T47D (cell line): Measurements from ENCODE around the gene CLNK.

Experiments
- DNase-seq, 2 experiments: peaks; one replicate each; pipeline versions ENCODE4 v3.0.0 to v3.0.0-alpha.2; 2011 to 2012; ENCODE audit warnings: low read depth in 1 of 2, low spot score in 1 of 2
- JUND ChIP-seq: IDR thresholded peaks from 2 replicates; pipeline ENCODE4 v1.6.1; 2012; ENCODE audit warnings: low read depth
- in situ Hi-C: cut with HindIII; loops from 2 replicates; pipeline ENCODE4 v1.10.0; 2016; ENCODE audit warnings: low sequenced_read_pairs, low pct_unique_long_range_greater_than_20kb

Gene CLNK

GRCh38 chr4:10684631-10685030 is at the start of gene CLNK:
Gene CLNK, minus strand, starts transcription at chr4:10684768. Its CDS starts 16,899 bp downstream, at chr4:10667869.
- DNase-seq = no peak
- in situ Hi-C loops = no loop called here
- TF ChIP-seq JUND = no peak

- DNase-seq = no peak
- in situ Hi-C loops = no loop called here
Measured at GRCh38 chr4:10733481-10734062, 49.0 kb upstream of the CLNK start.

DNA sequence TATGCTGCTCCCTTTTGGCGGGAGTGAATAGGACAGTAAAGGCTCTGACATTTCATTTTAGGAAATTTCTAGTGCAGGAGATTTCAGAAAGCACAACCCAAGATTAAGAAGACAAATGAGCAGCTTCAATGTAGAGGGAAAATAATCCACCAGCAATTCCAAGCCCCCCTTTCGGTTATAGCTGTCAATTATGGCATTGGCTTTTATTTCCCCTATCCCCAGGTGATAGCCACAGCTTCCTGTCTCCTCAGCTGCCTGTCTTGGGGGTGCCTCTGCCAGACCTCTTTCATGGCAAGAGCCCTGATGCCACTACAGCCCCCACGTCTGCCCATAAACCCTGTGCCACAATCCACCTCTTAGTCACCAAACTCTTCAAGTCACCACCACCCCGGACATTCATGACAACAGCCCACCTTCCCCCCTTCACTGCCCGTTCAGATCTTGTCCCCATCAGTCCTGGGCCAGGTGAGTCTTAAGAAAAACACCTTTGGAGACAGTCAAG is 48.4 kb upstream of the CLNK start:
- no peak for DNase-seq
- TF ChIP-seq JUND = no peak
- in situ Hi-C loops = no loop called here

More at GRCh38 chr4:10733481-10734062, 49.0 kb upstream of the CLNK start:
- TF ChIP-seq JUND = no peak

GRCh38 chr4:10732235-10732913 is 47.8 kb upstream of the CLNK start:
- TF ChIP-seq JUND = no peak
- in situ Hi-C loops = no loop called here
- DNase-seq = no peak

GRCh38 chr4:10731690-10732089 is 47.1 kb upstream of the CLNK start:
- TF ChIP-seq JUND = no peak
- DNase-seq = no peak
- in situ Hi-C loops = no loop called here

DNA sequence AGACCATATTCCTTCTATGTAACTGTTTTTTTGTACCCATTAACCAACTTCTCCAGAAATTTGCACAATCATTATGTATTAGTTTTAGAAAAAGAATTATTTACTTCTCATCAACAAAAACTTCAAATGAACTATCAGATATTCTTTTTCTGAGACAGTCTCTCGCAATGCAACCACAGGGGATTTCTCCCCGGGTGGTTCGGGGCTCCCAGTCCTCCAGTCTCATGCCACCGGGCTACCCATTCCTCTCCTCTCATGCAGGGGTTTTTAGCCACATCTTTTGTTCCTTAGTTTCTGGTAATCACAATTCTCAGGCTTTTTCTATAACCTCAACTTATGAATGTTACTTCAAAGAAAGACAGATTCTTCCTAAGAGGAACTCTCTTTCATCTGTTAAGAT is 46.6 kb upstream of the CLNK start:
- no peak for TF ChIP-seq JUND
- in situ Hi-C loops = no loop called here
- no peak for DNase-seq

- no peak for DNase-seq
- in situ Hi-C loops = no loop called here
- TF ChIP-seq JUND = no peak
Measured at GRCh38 chr4:10730590-10730989, 46.0 kb upstream of the CLNK start.

GRCh38 chr4:10730019-10730418 is 45.5 kb upstream of the CLNK start:
- in situ Hi-C loops = no loop called here
- no peak for DNase-seq
- no peak for TF ChIP-seq JUND

GRCh38 chr4:10729366-10729765 is 44.8 kb upstream of the CLNK start:
- TF ChIP-seq JUND = no peak
- in situ Hi-C loops = no loop called here
- DNase-seq = no peak

- TF ChIP-seq JUND = no peak
- in situ Hi-C loops = no loop called here
- DNase-seq = no peak
Measured at GRCh38 chr4:10728016-10728415, 43.4 kb upstream of the CLNK start.

GRCh38 chr4:10727140-10727880 is 42.7 kb upstream of the CLNK start:
- in situ Hi-C loops = no loop called here
- no peak for TF ChIP-seq JUND
- DNase-seq = no peak

DNA sequence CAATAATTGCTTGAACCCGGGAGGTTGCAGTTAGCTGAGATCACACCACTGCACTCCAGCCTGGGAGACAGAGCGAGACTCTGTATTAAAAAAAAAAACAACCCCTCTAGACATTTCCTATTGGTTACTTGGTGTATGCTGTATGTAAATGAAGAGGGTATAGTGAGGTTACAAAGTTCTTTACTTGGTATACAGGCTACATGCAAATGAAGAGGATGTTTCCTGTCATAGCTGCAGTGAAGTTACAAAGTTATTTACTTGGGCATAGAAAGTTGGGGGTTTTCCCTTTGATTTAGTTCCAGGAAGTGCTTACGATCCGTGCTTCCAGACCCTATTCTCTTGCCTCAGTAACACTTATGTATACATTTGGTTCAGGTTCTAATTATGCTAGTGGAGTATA is 38.4 kb upstream of the CLNK start:
- TF ChIP-seq JUND = no peak
- in situ Hi-C loops = no loop called here
- DNase-seq = no peak

DNA sequence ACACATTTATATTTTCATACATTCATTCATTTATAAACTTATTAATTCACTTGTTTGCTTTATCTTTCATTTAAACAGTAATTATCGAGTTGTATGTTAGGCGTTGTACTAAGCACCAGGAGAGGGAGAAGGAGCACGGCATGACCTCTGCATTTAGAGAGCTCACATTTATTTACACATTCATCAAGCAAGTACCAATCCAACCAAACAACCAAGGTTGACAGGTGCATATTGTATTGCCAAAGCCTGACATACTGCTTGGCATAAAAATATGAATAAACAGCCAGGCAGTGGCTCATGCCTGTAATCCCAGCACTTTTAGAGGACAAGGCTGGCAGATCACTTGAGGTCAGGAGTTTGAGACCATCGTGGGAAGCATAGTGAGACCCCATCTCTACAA is 37.0 kb upstream of the CLNK start:
- TF ChIP-seq JUND = no peak
- in situ Hi-C loops = no loop called here
- DNase-seq = no peak

DNA sequence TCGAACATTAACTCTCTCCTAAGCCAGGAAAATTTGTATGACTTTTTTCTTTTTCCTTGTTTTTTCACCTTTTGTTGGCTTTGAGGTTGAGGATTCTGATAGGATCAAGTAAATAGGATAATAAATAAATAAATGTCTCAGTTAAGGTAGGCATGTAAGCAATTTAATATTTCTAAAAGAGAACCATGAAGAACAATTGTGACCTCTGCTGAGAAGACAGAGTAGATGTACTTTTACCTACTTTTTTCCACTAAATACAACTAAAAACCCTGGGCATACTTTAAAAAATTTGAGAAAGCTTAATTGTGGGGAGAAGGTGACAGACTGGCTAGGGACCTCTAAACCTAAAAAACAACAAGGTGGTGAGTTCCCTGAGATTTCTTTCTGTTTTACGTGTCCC is 31.6 kb upstream of the CLNK start:
- TF ChIP-seq JUND = no peak
- in situ Hi-C loops = no loop called here
- DNase-seq = no peak
